Measurements from ENCODE around the gene RNF183. TPM values are rescaled to one million over a fixed set of nuclear protein-coding genes. Genes with fewer than 3 reads are reported as not detected.
"Not testable (repeated sequence)": the region's sequence is repeated elsewhere in the genome, so short reads cannot be mapped to it uniquely, and the experiment has no call there.

The RNF183 gene
- total RNA-seq, 8 experiments from 2014 or later = 0.14 to 1.6 (median 0.29) TPM; not detected in 1

- 75 to 100% (median 89%) methylated on average over 1 of the region's 1 CpG; no CpG with 5 or more reads in 6 of the 10 experiments for WGBS, 10 experiments
- H3K4me3 ChIP-seq = no peak overlapping the region
- no peaks in the 10 kb centered on the region for H3K4me1 ChIP-seq (replicated peaks in 1 of 2)
- H3K27ac ChIP-seq = no peak overlapping the region
- no peak for ATAC-seq (replicated peaks in 6 of 8)
- in situ Hi-C loops (cut with MboI; ENCODE audit: low pct_unique_long_range_greater_than_20kb in 2 of 9, low sequenced_read_pairs in 9 of 9, unreplicated experiment in 9 of 9) = loop anchor here in 1 of 9 experiments (25.0 kb wide), 1 partner anchor 400 kb away; no protein-coding TSS in a partner anchor
These were observed 41.1 kb downstream of the RNF183 start for GRCh38 chr9:113261917-113262671.

GRCh38 chr9:113258282-113258681 lies 44.9 kb downstream of the RNF183 start:
- Histone ChIP-seq H3K4me1 (replicated peaks in 1 of 2) (no peaks in the 10 kb centered on the region), H3K4me3 (no peak overlapping the region), H3K27ac (no peak overlapping the region)
- in situ Hi-C loops (cut with MboI; ENCODE audit: low pct_unique_long_range_greater_than_20kb in 2 of 9, low sequenced_read_pairs in 9 of 9, unreplicated experiment in 9 of 9) = loop anchor here in 1 of 9 experiments (25.0 kb wide), 1 partner anchor 404 kb away; no protein-coding TSS in a partner anchor
- ATAC-seq (replicated peaks in 6 of 8) = no peak
- 71 to 100% (median 86%) methylated on average over 1 of the region's 1 CpG; no CpG with 5 or more reads in 3 of the 10 experiments for WGBS, 10 experiments

- ATAC-seq (replicated peaks in 6 of 8) = no peak
- no peak overlapping the region for H3K27ac ChIP-seq
- H3K4me3 ChIP-seq = no peak overlapping the region
- in situ Hi-C loops (cut with MboI; ENCODE audit: low pct_unique_long_range_greater_than_20kb in 2 of 9, low sequenced_read_pairs in 9 of 9, unreplicated experiment in 9 of 9) = loop anchor here in 1 of 9 experiments (25.0 kb wide), 1 partner anchor 404 kb away; no protein-coding TSS in a partner anchor
- 83 to 100% (median 92%) methylated on average over 1 to 3 of the region's 3 CpGs; no CpG with 5 or more reads in 4 of the 10 experiments for WGBS, 10 experiments
- H3K4me1 ChIP-seq (replicated peaks in 1 of 2) = no peaks in the 10 kb centered on the region
These were observed 45.3 kb downstream of the RNF183 start for GRCh38 chr9:113257863-113258262.

GRCh38 chr9:113255438-113255837 lies 47.7 kb downstream of the RNF183 start:
- WGBS, 10 experiments = 87 to 100% (median 91%) methylated on average over 3 to 6 of the region's 6 CpGs; no CpG with 5 or more reads in 3 of the 10 experiments
- Histone ChIP-seq H3K27ac (no peak overlapping the region), H3K4me1 (replicated peaks in 1 of 2) (no peaks in the 10 kb centered on the region), H3K4me3 (no peak overlapping the region)
- ATAC-seq (replicated peaks in 6 of 8) = no peak
- in situ Hi-C loops (cut with MboI; ENCODE audit: low pct_unique_long_range_greater_than_20kb in 2 of 9, low sequenced_read_pairs in 9 of 9, unreplicated experiment in 9 of 9) = loop anchor here in 1 of 9 experiments (25.0 kb wide), 1 partner anchor 407 kb away; no protein-coding TSS in a partner anchor

GRCh38 chr9:113254991-113255390 lies 48.2 kb downstream of the RNF183 start:
- WGBS, 10 experiments = 50 to 100% (median 95%) methylated on average over 1 of the region's 1 CpG; no CpG with 5 or more reads in 2 of the 10 experiments
- Histone ChIP-seq H3K4me3 (no peak overlapping the region), H3K27ac (no peak overlapping the region), H3K4me1 (replicated peaks in 1 of 2) (no peaks in the 10 kb centered on the region)
- in situ Hi-C loops (cut with MboI; ENCODE audit: low pct_unique_long_range_greater_than_20kb in 2 of 9, low sequenced_read_pairs in 9 of 9, unreplicated experiment in 9 of 9) = loop anchor here in 1 of 9 experiments (25.0 kb wide), 1 partner anchor 407 kb away; no protein-coding TSS in a partner anchor
- ATAC-seq (replicated peaks in 6 of 8) = no peak

- H3K27ac ChIP-seq = no peak overlapping the region
These were observed 52.4 kb downstream of the RNF183 start for GRCh38 chr9:113250807-113251206.

GRCh38 chr9:113249661-113250060 lies 53.5 kb downstream of the RNF183 start:
- not testable (repeated sequence) for H3K4me3 ChIP-seq; ATAC-seq (replicated peaks in 6 of 8); H3K4me1 ChIP-seq (replicated peaks in 1 of 2); H3K27ac ChIP-seq
- WGBS, 10 experiments = 100% methylated on average over 1 of the region's 2 CpGs; no CpG with 5 or more reads in 8 of the 10 experiments
- in situ Hi-C loops (cut with MboI; ENCODE audit: low pct_unique_long_range_greater_than_20kb in 2 of 9, low sequenced_read_pairs in 9 of 9, unreplicated experiment in 9 of 9) = loop anchor here in 1 of 9 experiments (25.0 kb wide), 1 partner anchor 413 kb away; no protein-coding TSS in a partner anchor

More at GRCh38 chr9:113250807-113251206, 52.4 kb downstream of the RNF183 start:
- WGBS, 10 experiments = 70 to 100% (median 100%) methylated on average over 1 to 2 of the region's 2 CpGs; no CpG with 5 or more reads in 5 of the 10 experiments
- Histone ChIP-seq H3K4me3 (no peak overlapping the region), H3K4me1 (replicated peaks in 1 of 2) (no peaks in the 10 kb centered on the region)
- ATAC-seq (replicated peaks in 6 of 8) = no peak
- in situ Hi-C loops (cut with MboI; ENCODE audit: low pct_unique_long_range_greater_than_20kb in 2 of 9, low sequenced_read_pairs in 9 of 9, unreplicated experiment in 9 of 9) = loop anchor here in 1 of 9 experiments (25.0 kb wide), 1 partner anchor 411 kb away; no protein-coding TSS in a partner anchor

- ATAC-seq (replicated peaks in 6 of 8) = no peak
- no peaks in the 10 kb centered on the region for H3K4me1 ChIP-seq (replicated peaks in 1 of 2)
- no peak overlapping the region for H3K27ac ChIP-seq
- in situ Hi-C loops (cut with MboI; ENCODE audit: low pct_unique_long_range_greater_than_20kb in 2 of 9, low sequenced_read_pairs in 9 of 9, unreplicated experiment in 9 of 9) = no loop called here
- H3K4me3 ChIP-seq = no peak overlapping the region
These were observed 55.5 kb downstream of the RNF183 start for GRCh38 chr9:113247640-113248039.

Other genes with a start within 250 kb of the RNF183 start
- gene ZFP37, start 246.7 kb downstream of the RNF183 start, total RNA-seq = 10 to 100 TPM in 4 of 8 experiments, 1 to 10 TPM in 4; 1.1 to 15.2 (median 7.7) TPM
- 10 to 100 TPM in 1 of 8 experiments, 1 to 10 TPM in 4, under 1 TPM in 3; 0.87 to 10.1 (median 1.7) TPM for gene SLC31A2, start 152.4 kb downstream of the RNF183 start, total RNA-seq
- gene FKBP15, start 82.1 kb downstream of the RNF183 start, total RNA-seq = 10 to 100 TPM; 12.8 to 28.1 (median 19.7) TPM
- 10 to 100 TPM; 10.9 to 25.5 (median 18.7) TPM for gene SLC31A1, start 81.8 kb downstream of the RNF183 start, total RNA-seq
- gene CDC26, start 27.8 kb downstream of the RNF183 start, total RNA-seq = 10 to 100 TPM; 26.9 to 45.5 (median 30.9) TPM
- 10 to 100 TPM; 22.4 to 35.5 (median 27.6) TPM for gene PRPF4, start 27.7 kb downstream of the RNF183 start, total RNA-seq
- 1 to 10 TPM in 7 of 8 experiments, under 1 TPM in 1; 0.76 to 5.8 (median 3.3) TPM for gene WDR31, start 36.9 kb upstream of the RNF183 start, total RNA-seq
- gene BSPRY, start 46.2 kb upstream of the RNF183 start, total RNA-seq = under 1 TPM in 6 of 8 experiments, not detected in 2; 0.05 to 0.43 (median 0.27) TPM
- 10 to 100 TPM in 3 of 8 experiments, 1 to 10 TPM in 5; 6.3 to 15.1 (median 9.0) TPM for gene HDHD3, start 73.6 kb upstream of the RNF183 start, total RNA-seq
- gene ALAD, start 97.9 kb upstream of the RNF183 start, total RNA-seq = 10 to 100 TPM; 10.2 to 21.9 (median 17.0) TPM
- gene POLE3, start 107.3 kb upstream of the RNF183 start, total RNA-seq = 10 to 100 TPM; 42.0 to 66.7 (median 50.2) TPM
- gene C9orf43, start 107.4 kb upstream of the RNF183 start, total RNA-seq = 1 to 10 TPM in 4 of 8 experiments, under 1 TPM in 4; 0.54 to 2.4 (median 1.1) TPM
- gene RGS3, start 160.4 kb upstream of the RNF183 start, total RNA-seq = 10 to 100 TPM in 7 of 8 experiments, 1 to 10 TPM in 1; 5.7 to 82.3 (median 50.6) TPM

Measured in motor neuron (in vitro differentiated cells).